ENCODE data around the gene GLT6D1. TPM values are rescaled to one million over a fixed set of nuclear protein-coding genes. Genes with fewer than 3 reads are reported as not detected.

Gene GLT6D1
- total and polyA plus RNA-seq, 3 donors from 2014 or later, result 0.47 to 1.6 TPM; not detected in 1

DNA sequence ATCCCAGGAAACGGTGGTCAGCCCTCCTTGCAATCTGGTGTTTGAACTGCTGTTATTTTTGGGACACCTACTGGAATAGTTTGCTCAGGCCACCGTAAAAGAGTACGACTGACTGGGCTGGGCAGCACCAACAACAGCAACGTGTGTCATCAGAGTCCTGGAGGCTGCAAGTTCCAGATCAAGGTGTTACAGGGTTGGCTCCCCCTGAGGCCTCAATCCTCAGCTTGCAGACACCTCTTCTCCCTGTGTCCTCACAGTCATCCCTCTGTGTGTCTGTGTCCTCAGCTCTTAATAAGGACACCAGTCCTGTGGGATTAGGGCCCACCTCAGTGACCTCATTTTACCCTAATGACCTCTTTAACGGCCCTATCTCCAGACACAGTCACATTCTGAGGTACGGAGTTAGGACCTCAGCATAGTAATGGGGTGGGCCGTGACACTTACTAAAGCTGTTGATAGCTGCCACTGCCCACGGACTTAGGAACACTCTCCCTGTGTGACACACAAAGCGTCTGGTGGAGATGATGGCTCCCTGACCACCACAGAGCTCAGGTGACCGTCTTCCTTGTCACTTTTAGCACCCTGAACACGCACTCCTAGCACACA lies 16.8 kb downstream of the GLT6D1 start:
- intact Hi-C loops (cut with DNase I; ENCODE audit: low total_unique reads), result no loop called here
- Histone ChIP-seq H3K9me3 (no peaks in the 10 kb centered on the region), H3K4me3 (no peak overlapping the region), H3K4me1 (no peaks in the 10 kb centered on the region), H3K27ac (no peak overlapping the region), H3K27me3 (no peaks in the 10 kb centered on the region), H3K36me3 (ENCODE audit: low read depth, missing control alignments) (no peaks in the 10 kb centered on the region)
- DNase-seq, result no peak
- no peak for TF ChIP-seq POLR2A (IDR thresholded peaks at IDR 0.05)
- TF ChIP-seq, protein P1, sequence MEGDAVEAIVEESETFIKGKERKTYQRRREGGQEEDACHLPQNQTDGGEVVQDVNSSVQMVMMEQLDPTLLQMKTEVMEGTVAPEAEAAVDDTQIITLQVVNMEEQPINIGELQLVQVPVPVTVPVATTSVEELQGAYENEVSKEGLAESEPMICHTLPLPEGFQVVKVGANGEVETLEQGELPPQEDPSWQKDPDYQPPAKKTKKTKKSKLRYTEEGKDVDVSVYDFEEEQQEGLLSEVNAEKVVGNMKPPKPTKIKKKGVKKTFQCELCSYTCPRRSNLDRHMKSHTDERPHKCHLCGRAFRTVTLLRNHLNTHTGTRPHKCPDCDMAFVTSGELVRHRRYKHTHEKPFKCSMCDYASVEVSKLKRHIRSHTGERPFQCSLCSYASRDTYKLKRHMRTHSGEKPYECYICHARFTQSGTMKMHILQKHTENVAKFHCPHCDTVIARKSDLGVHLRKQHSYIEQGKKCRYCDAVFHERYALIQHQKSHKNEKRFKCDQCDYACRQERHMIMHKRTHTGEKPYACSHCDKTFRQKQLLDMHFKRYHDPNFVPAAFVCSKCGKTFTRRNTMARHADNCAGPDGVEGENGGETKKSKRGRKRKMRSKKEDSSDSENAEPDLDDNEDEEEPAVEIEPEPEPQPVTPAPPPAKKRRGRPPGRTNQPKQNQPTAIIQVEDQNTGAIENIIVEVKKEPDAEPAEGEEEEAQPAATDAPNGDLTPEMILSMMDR (IDR thresholded peaks at IDR 0.05), result no peak
- WGBS, 2 donors, result 72 to 74% methylated on average over 7 to 11 of the region's 11 CpGs

DNA sequence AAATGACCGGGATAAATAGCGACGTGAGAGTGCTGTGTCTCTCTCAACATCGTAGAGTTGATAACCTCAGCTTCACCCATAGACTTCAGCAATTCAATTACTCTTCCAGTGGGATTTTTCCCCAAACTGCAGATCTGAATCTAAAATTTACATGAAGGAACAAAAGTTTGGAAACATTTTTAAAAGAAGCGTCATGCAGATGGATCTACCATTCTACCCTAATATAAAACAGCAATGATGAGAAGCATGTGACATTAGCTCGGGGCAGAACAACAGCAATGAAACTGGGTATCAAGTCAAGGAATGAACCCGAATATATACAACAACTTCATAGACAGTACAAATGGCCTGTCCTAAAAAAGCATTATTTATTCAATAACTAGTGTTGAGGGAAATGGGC lies 18.8 kb downstream of the GLT6D1 start:
- no peaks in the 10 kb centered on the region for H3K27me3 ChIP-seq
- WGBS, 2 donors, result 62 to 73% methylated on average over 7 of the region's 7 CpGs
- TF ChIP-seq, protein P1 (IDR thresholded peaks at IDR 0.05), result no peak
- no peak overlapping the region for H3K4me3 ChIP-seq
- H3K9me3 ChIP-seq, result no peaks in the 10 kb centered on the region
- no peak for DNase-seq
- intact Hi-C loops (cut with DNase I; ENCODE audit: low total_unique reads), result no loop called here
- no peaks in the 10 kb centered on the region for H3K4me1 ChIP-seq
- H3K36me3 ChIP-seq (ENCODE audit: low read depth, missing control alignments), result no peaks in the 10 kb centered on the region
- H3K27ac ChIP-seq, result no peak overlapping the region

DNA sequence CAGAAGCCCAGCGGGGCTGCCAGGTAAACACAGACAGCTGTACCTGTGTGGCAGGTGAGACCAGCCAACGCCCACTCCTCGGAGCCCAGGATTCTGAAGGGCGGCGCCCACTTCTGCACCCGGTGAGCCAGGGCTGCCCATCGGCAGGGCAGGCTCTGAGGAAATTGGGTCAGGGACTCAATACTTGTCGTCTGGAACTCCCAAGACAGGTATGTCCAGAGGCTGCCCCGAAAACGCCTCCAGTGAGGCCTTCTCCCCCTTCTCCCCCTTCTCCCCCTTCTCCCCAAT lies 19.8 kb downstream of the GLT6D1 start:
- WGBS, 2 donors, result 77 to 79% methylated on average over 10 of the region's 10 CpGs
- intact Hi-C loops (cut with DNase I; ENCODE audit: low total_unique reads), result no loop called here
- Histone ChIP-seq H3K9me3 (no peaks in the 10 kb centered on the region), H3K36me3 (ENCODE audit: low read depth, missing control alignments) (no peaks in the 10 kb centered on the region), H3K4me3 (no peak overlapping the region), H3K4me1 (no peaks in the 10 kb centered on the region), H3K27me3 (no peaks in the 10 kb centered on the region), H3K27ac (no peak overlapping the region)
- DNase-seq, result no peak
- TF ChIP-seq, protein P1 (IDR thresholded peaks at IDR 0.05), result no peak
- TF ChIP-seq POLR2A (IDR thresholded peaks at IDR 0.05), result no peak

DNA sequence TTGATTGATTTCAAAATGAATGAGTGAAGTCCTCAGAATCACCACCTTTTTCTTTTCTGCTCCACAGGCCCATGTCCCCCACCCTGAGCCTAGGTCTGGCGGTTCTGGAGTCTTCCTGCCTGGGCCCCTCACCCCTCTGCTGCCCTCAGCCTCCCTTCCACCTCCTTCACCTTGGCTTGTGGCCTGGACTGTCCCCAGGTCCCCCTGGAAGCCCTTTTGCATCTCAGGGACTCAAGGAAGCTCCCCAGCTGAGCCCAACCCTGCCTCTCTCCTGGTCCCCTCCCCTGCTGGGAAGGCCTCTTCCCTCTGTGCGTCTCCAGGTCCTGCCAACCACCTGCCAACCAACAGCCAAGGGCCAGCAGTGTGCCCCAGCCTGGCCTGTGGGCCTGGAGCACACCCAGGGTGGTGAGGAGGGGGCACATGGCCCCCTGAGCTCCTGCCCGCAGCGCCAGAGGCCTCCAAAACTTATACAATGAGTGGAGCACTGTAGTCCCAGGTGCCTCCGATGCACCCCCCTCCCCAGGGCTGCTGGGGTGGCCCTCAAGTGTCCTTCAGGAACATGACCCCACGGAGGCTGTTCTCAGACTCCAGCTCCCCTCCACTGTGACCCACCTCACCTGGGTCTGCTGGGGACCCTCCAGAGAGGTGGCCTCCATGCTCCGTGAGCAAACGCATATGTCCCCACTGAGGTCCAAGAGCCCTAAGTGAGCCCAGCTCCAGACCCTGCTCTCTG lies 20.3 kb downstream of the GLT6D1 start:
- no peak for TF ChIP-seq POLR2A (IDR thresholded peaks at IDR 0.05)
- TF ChIP-seq, protein P1 (IDR thresholded peaks at IDR 0.05), result no peak
- no peaks in the 10 kb centered on the region for H3K4me1 ChIP-seq
- intact Hi-C loops (cut with DNase I; ENCODE audit: low total_unique reads), result no loop called here
- WGBS, 2 donors, result 85 to 93% methylated on average over 6 to 8 of the region's 8 CpGs
- H3K27me3 ChIP-seq, result no peaks in the 10 kb centered on the region
- no peaks in the 10 kb centered on the region for H3K36me3 ChIP-seq (ENCODE audit: low read depth, missing control alignments)
- no peak overlapping the region for H3K27ac ChIP-seq
- H3K9me3 ChIP-seq, result no peaks in the 10 kb centered on the region
- DNase-seq, result peak; percentile 9
- H3K4me3 ChIP-seq, result no peak overlapping the region

DNA sequence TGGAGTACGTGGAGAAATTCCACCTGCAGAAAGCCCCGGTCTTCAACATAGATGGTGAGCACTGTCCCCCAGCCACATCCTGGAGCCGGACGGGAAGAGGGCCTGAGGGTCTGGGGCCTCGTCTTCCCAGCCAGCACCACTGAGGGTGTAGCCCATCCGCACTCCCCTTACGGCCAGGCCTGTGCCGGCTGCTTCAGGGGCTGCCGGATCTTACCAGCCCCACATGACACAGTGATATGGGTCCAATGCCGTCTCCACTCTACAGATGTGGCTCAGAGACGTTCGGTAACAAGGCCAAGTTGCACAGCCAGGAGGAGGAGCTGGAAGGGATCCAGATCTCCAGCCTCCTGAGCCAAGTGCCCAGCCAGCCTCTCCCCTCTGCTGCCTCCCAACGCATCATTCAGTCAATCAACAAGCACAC lies 21.3 kb downstream of the GLT6D1 start:
- H3K4me3 ChIP-seq, result no peak overlapping the region
- TF ChIP-seq, protein P1 (IDR thresholded peaks at IDR 0.05), result no peak
- no peak for TF ChIP-seq POLR2A (IDR thresholded peaks at IDR 0.05)
- DNase-seq, result no peak
- no peaks in the 10 kb centered on the region for H3K4me1 ChIP-seq
- intact Hi-C loops (cut with DNase I; ENCODE audit: low total_unique reads), result no loop called here
- WGBS, 2 donors, result 83 to 89% methylated on average over 10 to 13 of the region's 13 CpGs
- H3K36me3 ChIP-seq (ENCODE audit: low read depth, missing control alignments), result no peaks in the 10 kb centered on the region
- no peak overlapping the region for H3K27ac ChIP-seq
- no peaks in the 10 kb centered on the region for H3K9me3 ChIP-seq
- H3K27me3 ChIP-seq, result no peaks in the 10 kb centered on the region

Data from testis (tissue), 3 donors.